ENCODE measurements around the gene SSRP1.

GRCh38 chr11:57379732-57380131, 44.0 kb upstream of the SSRP1 start:
- TF ChIP-seq CTCF (conservative IDR thresholded peaks at IDR 0.05 in 1 of 2, IDR thresholded peaks at IDR 0.05 in 1 of 2; ENCODE audit: low read depth in 1 of 2, low read length in 2 of 2) (no peak), EZH2 (IDR thresholded peaks at IDR 0.05; ENCODE audit: low read length, missing control alignments) (no peak)
